ENCODE data around the gene SNX14. TPM values are rescaled to one million over a fixed set of nuclear protein-coding genes. Genes with fewer than 3 reads are reported as not detected.

SNX14 gene
- total RNA-seq, 1 experiment from 2014 or later = 65.4 TPM

GRCh38 chr6:85581572-85581971, 12.1 kb downstream of the SNX14 start:
- BruUV-seq (replicated peaks) = no TSS peak
- H2AFZ ChIP-seq (ENCODE audit: low read length) = no peak overlapping the region
- ChIA-PET CTCF (no interaction called here), POLR2A (ENCODE audit: unreplicated experiment) (no interaction called here)
- H3K9ac ChIP-seq (ENCODE audit: low read length) = no peak overlapping the region
- H3K36me3 ChIP-seq (ENCODE audit: low read depth, low read length) = no peaks in the 10 kb centered on the region
- H3K9me3 ChIP-seq (ENCODE audit: low read length) = no peaks in the 10 kb centered on the region
- H3K79me2 ChIP-seq (ENCODE audit: low read length) = peaks cover 81% of the 10 kb centered on the region
- TF ChIP-seq CTCF (conservative IDR thresholded peaks at IDR 0.05; ENCODE audit: low read depth, low read length) = no peak
- no peak for TF ChIP-seq EZH2phosphoT487 (IDR thresholded peaks at IDR 0.05; ENCODE audit: borderline replicate concordance, low read length)
- no peak for TF ChIP-seq EZH2 (IDR thresholded peaks at IDR 0.05; ENCODE audit: low read length, unreplicated experiment)
- peak overlapping the region; percentile 70 for H3K4me2 ChIP-seq (ENCODE audit: low read length)
- no peak for DNase-seq
- intact Hi-C loops (cut with micrococcal nuclease) = no loop called here
- peaks cover 26% of the 10 kb centered on the region for H3K4me1 ChIP-seq (ENCODE audit: insufficient read depth, low read length)
- H4K20me1 ChIP-seq (ENCODE audit: low read length) = no peaks in the 10 kb centered on the region
- no peak overlapping the region for H3K4me3 ChIP-seq (ENCODE audit: low read length)
- H3K27ac ChIP-seq (ENCODE audit: low read length) = peak overlapping the region; percentile 94
- H3K27me3 ChIP-seq (ENCODE audit: low read length) = no peaks in the 10 kb centered on the region
- H3F3A ChIP-seq (ENCODE audit: low read length, unreplicated experiment) = no peaks in the 10 kb centered on the region
- H3K9me2 ChIP-seq (replicated peaks; ENCODE audit: low read length) = no peaks in the 10 kb centered on the region
- no peak for ATAC-seq

DNA sequence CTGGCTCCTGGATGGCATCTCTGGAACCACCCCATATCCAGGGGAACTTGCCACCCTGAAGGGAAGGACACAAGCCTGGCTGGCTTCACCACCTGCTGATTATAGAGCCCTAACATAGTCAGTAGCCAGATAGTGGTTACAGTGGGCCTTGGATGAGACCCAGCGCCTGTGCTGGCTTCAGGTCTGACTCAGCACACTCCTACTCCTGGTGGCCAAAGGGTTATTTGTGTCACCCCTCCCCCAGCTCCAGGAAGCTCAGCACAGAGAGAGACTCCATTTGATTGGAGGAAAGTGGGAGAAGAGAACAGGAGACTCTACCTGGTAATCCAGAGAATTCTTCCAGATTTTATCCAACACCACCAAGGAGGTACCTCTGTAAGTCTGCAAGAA, 12.8 kb downstream of the SNX14 start:
- intact Hi-C loops (cut with micrococcal nuclease) = no loop called here
- H4K20me1 ChIP-seq (ENCODE audit: low read length) = no peaks in the 10 kb centered on the region
- peaks cover 4% of the 10 kb centered on the region for H3F3A ChIP-seq (ENCODE audit: low read length, unreplicated experiment)
- no peaks in the 10 kb centered on the region for H3K9me3 ChIP-seq (ENCODE audit: low read length)
- no peaks in the 10 kb centered on the region for H3K27me3 ChIP-seq (ENCODE audit: low read length)
- H3K36me3 ChIP-seq (ENCODE audit: low read depth, low read length) = no peaks in the 10 kb centered on the region
- peak overlapping the region; percentile 28; the same call in 1 of the 2 replicates for H3K4me3 ChIP-seq (ENCODE audit: low read length)
- H3K4me2 ChIP-seq (ENCODE audit: low read length) = peak overlapping the region; percentile 70
- TF ChIP-seq CTCF (conservative IDR thresholded peaks at IDR 0.05; ENCODE audit: low read depth, low read length) (no peak), EZH2phosphoT487 (IDR thresholded peaks at IDR 0.05; ENCODE audit: borderline replicate concordance, low read length) (no peak), EZH2 (IDR thresholded peaks at IDR 0.05; ENCODE audit: low read length, unreplicated experiment) (no peak)
- peaks cover 81% of the 10 kb centered on the region for H3K79me2 ChIP-seq (ENCODE audit: low read length)
- ChIA-PET POLR2A (ENCODE audit: unreplicated experiment) (no interaction called here), CTCF (no interaction called here)
- ATAC-seq (peak; percentile 76), DNase-seq (peak; percentile 66)
- no peaks in the 10 kb centered on the region for H3K9me2 ChIP-seq (replicated peaks; ENCODE audit: low read length)
- no peak overlapping the region for H2AFZ ChIP-seq (ENCODE audit: low read length)
- peaks cover 31% of the 10 kb centered on the region for H3K4me1 ChIP-seq (ENCODE audit: insufficient read depth, low read length)
- BruUV-seq (replicated peaks) = no TSS peak
- peak overlapping the region; percentile 58 for H3K9ac ChIP-seq (ENCODE audit: low read length)
- H3K27ac ChIP-seq (ENCODE audit: low read length) = peak overlapping the region; percentile 94

- DNase-seq (peak; percentile 73), ATAC-seq (peak; percentile 98)
- no peaks in the 10 kb centered on the region for H3K36me3 ChIP-seq (ENCODE audit: low read depth, low read length)
- H3K4me1 ChIP-seq (ENCODE audit: insufficient read depth, low read length) = peaks cover 36% of the 10 kb centered on the region
- peaks cover 79% of the 10 kb centered on the region for H3K79me2 ChIP-seq (ENCODE audit: low read length)
- BruUV-seq (replicated peaks) = no TSS peak
- peak overlapping the region; percentile 70 for H3K4me2 ChIP-seq (ENCODE audit: low read length)
- peaks cover 5% of the 10 kb centered on the region for H3F3A ChIP-seq (ENCODE audit: low read length, unreplicated experiment)
- CTCF ChIA-PET = no interaction called here
- TF ChIP-seq EZH2phosphoT487 (IDR thresholded peaks at IDR 0.05; ENCODE audit: borderline replicate concordance, low read length) = no peak
- TF ChIP-seq CTCF (conservative IDR thresholded peaks at IDR 0.05; ENCODE audit: low read depth, low read length) = no peak
- no peak for TF ChIP-seq EZH2 (IDR thresholded peaks at IDR 0.05; ENCODE audit: low read length, unreplicated experiment)
- H3K9ac ChIP-seq (ENCODE audit: low read length) = peak overlapping the region; percentile 58
- H3K27me3 ChIP-seq (ENCODE audit: low read length) = no peaks in the 10 kb centered on the region
- H3K9me3 ChIP-seq (ENCODE audit: low read length) = no peaks in the 10 kb centered on the region
- no peak overlapping the region for H2AFZ ChIP-seq (ENCODE audit: low read length)
- peak overlapping the region; percentile 94 for H3K27ac ChIP-seq (ENCODE audit: low read length)
- peak overlapping the region; percentile 28; the same call in 1 of the 2 replicates for H3K4me3 ChIP-seq (ENCODE audit: low read length)
- H4K20me1 ChIP-seq (ENCODE audit: low read length) = no peaks in the 10 kb centered on the region
- intact Hi-C loops (cut with micrococcal nuclease) = no loop called here
- H3K9me2 ChIP-seq (replicated peaks; ENCODE audit: low read length) = no peaks in the 10 kb centered on the region
- POLR2A ChIA-PET (ENCODE audit: unreplicated experiment) = no interaction called here
Observed at GRCh38 chr6:85580118-85580877, 13.4 kb downstream of the SNX14 start.

All from PC-3 (cell line).